Measurements from ENCODE around the gene RFPL4AL1.
"Not testable (repeated sequence)": the region's sequence is repeated elsewhere in the genome, so short reads cannot be mapped to it uniquely, and the experiment has no call there.

Gene RFPL4AL1

GRCh38 chr19:55768818-55769217 lies at the start of gene RFPL4AL1:
RFPL4AL1 (plus strand) TSS chr19:55769118; CDS start chr19:55771805, 2,687 bp downstream.
- not testable (repeated sequence) for H3K4me3 ChIP-seq (ENCODE audit: low read depth, low read length, poor library complexity, severe bottlenecking); H3K79me2 ChIP-seq (ENCODE audit: insufficient read depth, low read length); H2AFZ ChIP-seq (ENCODE audit: low read length); H3K36me3 ChIP-seq (ENCODE audit: insufficient read depth, low read length); H4K20me1 ChIP-seq (ENCODE audit: insufficient read depth, low read length); H3K9me2 ChIP-seq (ENCODE audit: low read depth, low read length); H3K27me3 ChIP-seq (ENCODE audit: insufficient read depth, low read length); H3K4me1 ChIP-seq (ENCODE audit: insufficient read depth, low read length, severe bottlenecking); H3K9me3 ChIP-seq (ENCODE audit: low read length); H3F3A ChIP-seq (ENCODE audit: insufficient read depth, low read length); H3K9ac ChIP-seq (ENCODE audit: low read length); H3K4me2 ChIP-seq (ENCODE audit: low read length); H3K27ac ChIP-seq (ENCODE audit: low read depth, low read length, poor library complexity, severe bottlenecking)

- no peaks in the 10 kb centered on the region; the same call in 1 of the 2 replicates for H3K27me3 ChIP-seq (ENCODE audit: insufficient read depth, low read length)
- H3K27ac ChIP-seq (ENCODE audit: low read depth, low read length, poor library complexity, severe bottlenecking): no peak overlapping the region
- H2AFZ ChIP-seq (ENCODE audit: low read length): no peak overlapping the region
- H3K9ac ChIP-seq (ENCODE audit: low read length): no peak overlapping the region
- no peaks in the 10 kb centered on the region for H3F3A ChIP-seq (ENCODE audit: insufficient read depth, low read length)
- TF ChIP-seq CTCF (IDR thresholded peaks at IDR 0.05; ENCODE audit: low read length): no peak
- H3K4me1 ChIP-seq (ENCODE audit: insufficient read depth, low read length, severe bottlenecking): no peaks in the 10 kb centered on the region
- H4K20me1 ChIP-seq (ENCODE audit: insufficient read depth, low read length): no peaks in the 10 kb centered on the region
- H3K4me3 ChIP-seq (ENCODE audit: low read depth, low read length, poor library complexity, severe bottlenecking): no peak overlapping the region
- no peaks in the 10 kb centered on the region for H3K9me2 ChIP-seq (ENCODE audit: low read depth, low read length)
- no peaks in the 10 kb centered on the region for H3K36me3 ChIP-seq (ENCODE audit: insufficient read depth, low read length)
- H3K79me2 ChIP-seq (ENCODE audit: insufficient read depth, low read length): no peaks in the 10 kb centered on the region
- H3K4me2 ChIP-seq (ENCODE audit: low read length): no peak overlapping the region
- peaks cover 15% of the 10 kb centered on the region; the same call in 1 of the 2 replicates for H3K9me3 ChIP-seq (ENCODE audit: low read length)
These were observed 48.6 kb upstream of the RFPL4AL1 start for GRCh38 chr19:55720214-55720746.

- H3K4me2 ChIP-seq (ENCODE audit: low read length): no peak overlapping the region
These were observed 48.1 kb upstream of the RFPL4AL1 start for GRCh38 chr19:55720801-55721200.

More at GRCh38 chr19:55720801-55721200, 48.1 kb upstream of the RFPL4AL1 start:
- no peaks in the 10 kb centered on the region for H4K20me1 ChIP-seq (ENCODE audit: insufficient read depth, low read length)
- no peak overlapping the region for H2AFZ ChIP-seq (ENCODE audit: low read length)
- no peaks in the 10 kb centered on the region for H3F3A ChIP-seq (ENCODE audit: insufficient read depth, low read length)
- peaks cover 15% of the 10 kb centered on the region; the same call in 1 of the 2 replicates for H3K9me3 ChIP-seq (ENCODE audit: low read length)
- no peak for TF ChIP-seq EZH2 (IDR thresholded peaks at IDR 0.05; ENCODE audit: borderline replicate concordance, low read length)
- no peak for TF ChIP-seq CTCF (IDR thresholded peaks at IDR 0.05; ENCODE audit: low read length)
- H3K27me3 ChIP-seq (ENCODE audit: insufficient read depth, low read length): no peaks in the 10 kb centered on the region; the same call in 1 of the 2 replicates
- no peaks in the 10 kb centered on the region for H3K36me3 ChIP-seq (ENCODE audit: insufficient read depth, low read length)
- H3K4me1 ChIP-seq (ENCODE audit: insufficient read depth, low read length, severe bottlenecking): no peaks in the 10 kb centered on the region
- no peaks in the 10 kb centered on the region for H3K79me2 ChIP-seq (ENCODE audit: insufficient read depth, low read length)
- no peaks in the 10 kb centered on the region for H3K9me2 ChIP-seq (ENCODE audit: low read depth, low read length)
- H3K27ac ChIP-seq (ENCODE audit: low read depth, low read length, poor library complexity, severe bottlenecking): no peak overlapping the region
- H3K9ac ChIP-seq (ENCODE audit: low read length): no peak overlapping the region
- H3K4me3 ChIP-seq (ENCODE audit: low read depth, low read length, poor library complexity, severe bottlenecking): no peak overlapping the region

Data from OCI-LY1 (cell line).